ENCODE measurements around the gene BRAF. TPM values are rescaled to one million over a fixed set of nuclear protein-coding genes. Genes with fewer than 3 reads are reported as not detected.
"Not testable (repeated sequence)": the region's sequence is repeated elsewhere in the genome, so short reads cannot be mapped to it uniquely, and the experiment has no call there.

BRAF gene
- total RNA-seq, 1 experiment from 2014 or later = 29.7 TPM

DNA sequence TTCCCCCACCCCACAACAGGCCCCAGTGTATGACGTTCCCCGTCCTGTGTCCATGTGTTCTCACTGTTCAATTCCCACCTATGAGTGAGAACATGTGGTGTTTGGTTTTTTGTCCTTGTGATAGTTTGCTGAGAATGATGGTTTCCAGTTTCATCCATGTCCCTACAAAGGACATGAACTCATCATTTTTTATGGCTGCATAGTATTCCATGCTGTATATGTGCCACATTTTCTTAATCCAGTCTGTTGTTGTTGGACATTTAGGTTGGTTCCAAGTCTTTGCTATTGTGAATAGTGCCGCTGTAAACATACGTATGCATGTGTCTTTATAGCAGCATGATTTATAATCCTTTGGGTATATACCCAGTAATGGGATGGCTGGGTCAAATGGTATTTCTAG, 216.0 kb downstream of the BRAF start:
- POLR2A ChIA-PET; intact Hi-C loops (cut with micrococcal nuclease); DNase-seq (ENCODE audit: low read depth, low spot score): not testable (repeated sequence)

GRCh38 chr7:140707132-140707531, 217.6 kb downstream of the BRAF start:
- ATAC-seq (no peak), DNase-seq (ENCODE audit: low read depth, low spot score) (no peak)
- intact Hi-C loops (cut with micrococcal nuclease) = no loop called here
- Histone ChIP-seq H3K9me2 (ENCODE audit: insufficient read depth) (no peaks in the 10 kb centered on the region), H3K4me1 (ENCODE audit: control insufficient read depth in 1 of 2, insufficient read depth in 2 of 2, low read length in 2 of 2) (no peaks in the 10 kb centered on the region), H3K36me3 (ENCODE audit: control insufficient read depth in 1 of 2, insufficient read depth in 2 of 2, low read length in 2 of 2) (peaks cover 8% of the 10 kb centered on the region in 2 experiments; a peak in 2 of 4 replicates), H3K27me3 (ENCODE audit: insufficient read depth, low read length) (no peaks in the 10 kb centered on the region), H3K4me2 (ENCODE audit: low read length) (no peak overlapping the region), H3K27ac (ENCODE audit: low read depth, low read length) (no peak overlapping the region), H3K79me2 (ENCODE audit: insufficient read depth, low read length) (peaks cover 19% of the 10 kb centered on the region), H3K9me3 (ENCODE audit: control insufficient read depth in 1 of 2, insufficient read depth in 1 of 2, low read depth in 1 of 2, low read length in 2 of 2) (no peaks in the 10 kb centered on the region), H2AFZ (ENCODE audit: low read depth, low read length, poor library complexity, severe bottlenecking) (no peak overlapping the region), H3K9ac (ENCODE audit: low read length) (no peak overlapping the region), H3K4me3 (replicated peaks in 1 of 2; ENCODE audit: low read depth in 1 of 2, low read length in 2 of 2) (no peak overlapping the region), H4K20me1 (ENCODE audit: insufficient read depth) (no peaks in the 10 kb centered on the region)
- POLR2A ChIA-PET = no interaction called here
- CTCF ChIA-PET = no interaction called here
- RAD21 ChIA-PET (ENCODE audit: low non-redundant PET in 1 of 2, low total read pairs in 2 of 2, uncharacterized antibody in 2 of 2, unreplicated experiment in 2 of 2) = no interaction called here
- BruUV-seq (replicated peaks) = no TSS peak
- TF ChIP-seq POLR2A (IDR thresholded peaks at IDR 0.05; ENCODE audit: borderline replicate concordance, extremely low read depth, insufficient read depth, insufficient read length) (no peak), JUND (IDR thresholded peaks at IDR 0.05) (no peak), EGR1 (IDR thresholded peaks at IDR 0.05; ENCODE audit: low read depth) (no peak), REST (IDR thresholded peaks at IDR 0.05; ENCODE audit: low read depth) (no peak), EZH2phosphoT487 (IDR thresholded peaks at IDR 0.05; ENCODE audit: borderline replicate concordance) (no peak), ZNF274 (IDR thresholded peaks at IDR 0.05; ENCODE audit: low read depth, low read length) (no peak), MAX (IDR thresholded peaks at IDR 0.05) (no peak), SP1 (IDR thresholded peaks at IDR 0.05; ENCODE audit: low read depth) (no peak), EZH2 (IDR thresholded peaks at IDR 0.05) (no peak), CBX3 (IDR thresholded peaks at IDR 0.05; ENCODE audit: low read depth) (no peak), CEBPB (IDR thresholded peaks at IDR 0.05; ENCODE audit: low read depth) (no peak), ZBTB33 (IDR thresholded peaks at IDR 0.05; ENCODE audit: extremely low read depth, insufficient replicate concordance, low read length) (no peak), RAD21 (IDR thresholded peaks at IDR 0.05; ENCODE audit: low read depth) (no peak), SRF (IDR thresholded peaks at IDR 0.05; ENCODE audit: low read depth) (no peak)
- TF ChIP-seq, protein P1, sequence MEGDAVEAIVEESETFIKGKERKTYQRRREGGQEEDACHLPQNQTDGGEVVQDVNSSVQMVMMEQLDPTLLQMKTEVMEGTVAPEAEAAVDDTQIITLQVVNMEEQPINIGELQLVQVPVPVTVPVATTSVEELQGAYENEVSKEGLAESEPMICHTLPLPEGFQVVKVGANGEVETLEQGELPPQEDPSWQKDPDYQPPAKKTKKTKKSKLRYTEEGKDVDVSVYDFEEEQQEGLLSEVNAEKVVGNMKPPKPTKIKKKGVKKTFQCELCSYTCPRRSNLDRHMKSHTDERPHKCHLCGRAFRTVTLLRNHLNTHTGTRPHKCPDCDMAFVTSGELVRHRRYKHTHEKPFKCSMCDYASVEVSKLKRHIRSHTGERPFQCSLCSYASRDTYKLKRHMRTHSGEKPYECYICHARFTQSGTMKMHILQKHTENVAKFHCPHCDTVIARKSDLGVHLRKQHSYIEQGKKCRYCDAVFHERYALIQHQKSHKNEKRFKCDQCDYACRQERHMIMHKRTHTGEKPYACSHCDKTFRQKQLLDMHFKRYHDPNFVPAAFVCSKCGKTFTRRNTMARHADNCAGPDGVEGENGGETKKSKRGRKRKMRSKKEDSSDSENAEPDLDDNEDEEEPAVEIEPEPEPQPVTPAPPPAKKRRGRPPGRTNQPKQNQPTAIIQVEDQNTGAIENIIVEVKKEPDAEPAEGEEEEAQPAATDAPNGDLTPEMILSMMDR (IDR thresholded peaks at IDR 0.05 in 2 of 3, conservative IDR thresholded peaks at IDR 0.05 in 1 of 3; ENCODE audit: borderline replicate concordance in 1 of 3, insufficient read depth in 1 of 3, low read depth in 2 of 3, low read length in 2 of 3) = no peak

More for the DNA sequence above, 216.0 kb downstream of the BRAF start:
- H3K4me3 ChIP-seq (replicated peaks in 1 of 2; ENCODE audit: low read depth in 1 of 2, low read length in 2 of 2); H3K9me3 ChIP-seq (ENCODE audit: control insufficient read depth in 1 of 2, insufficient read depth in 1 of 2, low read depth in 1 of 2, low read length in 2 of 2); BruUV-seq (replicated peaks); H3K4me1 ChIP-seq (ENCODE audit: control insufficient read depth in 1 of 2, insufficient read depth in 2 of 2, low read length in 2 of 2); CTCF ChIA-PET; H3K9ac ChIP-seq (ENCODE audit: low read length); H3K79me2 ChIP-seq (ENCODE audit: insufficient read depth, low read length); H3K27ac ChIP-seq (ENCODE audit: low read depth, low read length); H3K27me3 ChIP-seq (ENCODE audit: insufficient read depth, low read length); RAD21 ChIA-PET (ENCODE audit: low non-redundant PET in 1 of 2, low total read pairs in 2 of 2, uncharacterized antibody in 2 of 2, unreplicated experiment in 2 of 2); H3K4me2 ChIP-seq (ENCODE audit: low read length); H3K36me3 ChIP-seq (ENCODE audit: control insufficient read depth in 1 of 2, insufficient read depth in 2 of 2, low read length in 2 of 2); H3K9me2 ChIP-seq (ENCODE audit: insufficient read depth); H2AFZ ChIP-seq (ENCODE audit: low read depth, low read length, poor library complexity, severe bottlenecking); H4K20me1 ChIP-seq (ENCODE audit: insufficient read depth); ATAC-seq: not testable (repeated sequence)

Data from HCT116 (cell line).